Mesenchymal stem cell (in vitro differentiated cells and primary cell): ENCODE results near the gene SFXN5.
"Not testable (repeated sequence)": the region's sequence is repeated elsewhere in the genome, so short reads cannot be mapped to it uniquely, and the experiment has no call there.

Experiments used
- DNase-seq: peaks from one replicate; pipeline ENCODE4 v3.0.0-alpha.2; 2013
- H2AFZ ChIP-seq: one replicate; pipeline ENCODE4 v1.6.1; 2013; ENCODE audit warnings: low read depth, mild to moderate bottlenecking, control low read depth, inconsistent platforms, low read length, moderate library complexity
- H2AK5ac ChIP-seq: 2 replicates; pipeline ENCODE4 v1.6.1; 2013; ENCODE audit warnings: low read length, moderate library complexity, mild to moderate bottlenecking, inconsistent platforms; ENCODE audit not compliant: severe bottlenecking
- H2BK120ac ChIP-seq: one replicate; pipeline ENCODE4 v1.6.1; 2013; ENCODE audit warnings: low read depth, mild to moderate bottlenecking, inconsistent platforms, low read length, moderate library complexity
- H2BK12ac ChIP-seq, 2 experiments: one replicate each; pipeline ENCODE4 v1.6.1; 2013; ENCODE audit warnings: inconsistent platforms in 2 of 2, low read length in 2 of 2, mild to moderate bottlenecking in 2 of 2, moderate library complexity in 2 of 2, control low read depth in 1 of 2
- H2BK15ac ChIP-seq: one replicate; pipeline ENCODE4 v1.6.1; 2013; ENCODE audit warnings: mild to moderate bottlenecking, low read depth, inconsistent platforms; ENCODE audit not compliant: poor library complexity, severe bottlenecking
- H2BK5ac ChIP-seq: 2 replicates; pipeline ENCODE4 v1.6.1; 2013; ENCODE audit warnings: low read depth, mild to moderate bottlenecking, low read length, control low read depth, inconsistent platforms; ENCODE audit not compliant: poor library complexity, severe bottlenecking
- H3K14ac ChIP-seq, 2 experiments: one replicate each; pipeline ENCODE4 v1.6.1; 2013; ENCODE audit warnings: inconsistent platforms in 2 of 2, low read length in 2 of 2, control low read depth in 1 of 2, mild to moderate bottlenecking in 1 of 2, moderate library complexity in 1 of 2
- H3K18ac ChIP-seq, 2 experiments: one replicate each; pipeline ENCODE4 v1.6.1; 2013; ENCODE audit warnings: inconsistent platforms in 2 of 2, low read length in 2 of 2, control low read depth in 1 of 2, low read depth in 1 of 2, mild to moderate bottlenecking in 1 of 2
- H3K23ac ChIP-seq, 2 experiments: one replicate each; pipeline ENCODE4 v1.6.1; 2013; ENCODE audit warnings: inconsistent platforms in 2 of 2, low read length in 2 of 2, mild to moderate bottlenecking in 2 of 2, moderate library complexity in 2 of 2, control low read depth in 1 of 2
- H3K27ac ChIP-seq: 2 replicates; pipeline ENCODE4 v1.5.1; 2013; ENCODE audit warnings: mild to moderate bottlenecking, moderate library complexity, low read length, control low read depth, inconsistent platforms; ENCODE audit not compliant: poor library complexity, severe bottlenecking
- H3K27me3 ChIP-seq, 2 experiments: 2 replicates each; pipeline versions ENCODE4 v1.6.1 to v1.7.0; 2013; ENCODE audit warnings: low read length in 2 of 2, mild to moderate bottlenecking in 2 of 2, moderate library complexity in 2 of 2, control low read depth in 1 of 2, inconsistent platforms in 1 of 2; ENCODE audit not compliant: control insufficient read depth in 1 of 2, insufficient read depth in 1 of 2
- H3K36me3 ChIP-seq, 2 experiments: 2 replicates each; pipeline versions ENCODE4 v1.6.1 to v1.7.0; 2013; ENCODE audit warnings: low read length in 2 of 2, control low read depth in 1 of 2, inconsistent platforms in 1 of 2, low read depth in 1 of 2, mild to moderate bottlenecking in 1 of 2; ENCODE audit not compliant: insufficient read depth in 2 of 2, control insufficient read depth in 1 of 2
- H3K4ac ChIP-seq, 2 experiments: one replicate each; pipeline ENCODE4 v1.6.1; 2013; ENCODE audit warnings: inconsistent platforms in 2 of 2, low read length in 2 of 2, mild to moderate bottlenecking in 2 of 2, moderate library complexity in 2 of 2, control low read depth in 1 of 2, low read depth in 1 of 2
- H3K4me1 ChIP-seq: 2 replicates; pipeline ENCODE4 v1.6.1; 2013; ENCODE audit warnings: low read depth, low read length, control low read depth; ENCODE audit not compliant: control insufficient read depth, insufficient read depth
- H3K4me2 ChIP-seq: 2 replicates; pipeline ENCODE4 v1.6.1; 2013; ENCODE audit warnings: low read length, mild to moderate bottlenecking, inconsistent platforms; ENCODE audit not compliant: poor library complexity, severe bottlenecking
- H3K4me3 ChIP-seq, 2 experiments: 2 replicates each; pipeline versions ENCODE4 v1.5.1 to v1.7.0; 2013; ENCODE audit warnings: low read length in 2 of 2, mild to moderate bottlenecking in 2 of 2, control low read depth in 1 of 2, low read depth in 1 of 2; ENCODE audit not compliant: insufficient read depth in 1 of 2
- H3K79me1 ChIP-seq: replicated peaks from 2 replicates; pipeline ENCODE4 v1.6.1; 2013; ENCODE audit warnings: mild to moderate bottlenecking, control low read depth, low read length, inconsistent platforms; ENCODE audit not compliant: poor library complexity, severe bottlenecking
- H3K9ac ChIP-seq: 2 replicates; pipeline ENCODE4 v1.7.0; 2013; ENCODE audit warnings: mild to moderate bottlenecking, low read length, moderate library complexity
- H3K9me3 ChIP-seq: 2 replicates; pipeline ENCODE4 v1.7.0; 2013; ENCODE audit warnings: mild to moderate bottlenecking, low read length; ENCODE audit not compliant: control insufficient read depth
- H4K8ac ChIP-seq: one replicate; pipeline ENCODE4 v1.6.1; 2013; ENCODE audit warnings: inconsistent platforms, mild to moderate bottlenecking, low read length, moderate library complexity
- H4K91ac ChIP-seq: one replicate; pipeline ENCODE4 v1.6.1; 2013; ENCODE audit warnings: mild to moderate bottlenecking, low read length, inconsistent platforms
- WGBS: methylation state at CpG from one replicate; pipeline ENCODE4 v1.1.7; 2013; ENCODE audit warnings: mixed read lengths; 5-methylcytosine and 5-hydroxymethylcytosine counted together

The SFXN5 gene

DNA sequence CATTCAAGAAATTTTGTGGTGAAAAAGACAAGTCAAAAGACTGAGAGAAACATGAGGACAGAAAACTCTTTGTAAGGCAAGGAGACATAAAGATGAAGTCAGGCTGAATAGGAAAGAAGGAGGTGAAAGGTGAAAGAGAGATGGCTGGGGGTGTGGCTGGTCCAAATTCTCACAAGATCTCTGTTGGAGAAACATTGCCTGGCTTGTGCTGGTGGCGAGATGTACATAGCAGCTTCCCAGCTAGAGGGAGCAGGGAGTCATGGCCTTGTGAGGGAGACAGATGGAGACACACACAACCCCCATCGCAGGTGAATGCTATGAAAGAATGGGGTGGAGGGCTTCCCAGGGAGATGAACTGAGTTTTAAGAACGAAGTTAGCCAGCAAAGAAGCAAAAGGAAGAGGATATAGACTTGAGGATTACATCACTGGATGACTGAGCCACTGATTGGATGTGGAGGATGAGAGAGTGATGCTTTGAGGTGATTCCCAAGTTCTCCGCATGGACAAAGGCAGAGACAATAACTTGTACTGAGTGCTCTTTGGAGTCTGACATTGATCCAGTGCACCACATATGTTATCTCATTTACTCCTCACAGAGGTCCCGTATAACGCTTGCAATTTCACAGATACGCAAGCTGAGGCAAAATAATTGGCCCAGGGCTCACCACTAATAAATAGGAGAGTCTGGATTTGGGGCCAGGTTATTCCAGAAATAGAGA, 157.9 kb downstream of the SFXN5 start:
- Histone ChIP-seq H2AFZ (no peak overlapping the region), H3K27me3 (peaks cover 68 to 92% of the 10 kb centered on the region in 2 experiments), H4K91ac (no peak overlapping the region), H3K18ac (no peak overlapping the region), H3K4me1 (peaks cover 38% of the 10 kb centered on the region), H3K79me1 (no peaks in the 10 kb centered on the region), H3K9ac (no peak overlapping the region), H2BK12ac (no peak overlapping the region), H2BK15ac (no peak overlapping the region), H3K14ac (no peak overlapping the region), H4K8ac (no peak overlapping the region), H3K36me3 (no peaks in the 10 kb centered on the region), H2AK5ac (no peak overlapping the region), H3K4me3 (no peak overlapping the region), H2BK120ac (no peak overlapping the region), H3K27ac (no peak overlapping the region), H3K4ac (no peak overlapping the region), H3K9me3 (no peaks in the 10 kb centered on the region), H3K4me2 (no peak overlapping the region), H3K23ac (no peak overlapping the region), H2BK5ac (no peak overlapping the region)
- 41% methylated on average over 7 of the region's 7 CpGs for WGBS
- DNase-seq = no peak

DNA sequence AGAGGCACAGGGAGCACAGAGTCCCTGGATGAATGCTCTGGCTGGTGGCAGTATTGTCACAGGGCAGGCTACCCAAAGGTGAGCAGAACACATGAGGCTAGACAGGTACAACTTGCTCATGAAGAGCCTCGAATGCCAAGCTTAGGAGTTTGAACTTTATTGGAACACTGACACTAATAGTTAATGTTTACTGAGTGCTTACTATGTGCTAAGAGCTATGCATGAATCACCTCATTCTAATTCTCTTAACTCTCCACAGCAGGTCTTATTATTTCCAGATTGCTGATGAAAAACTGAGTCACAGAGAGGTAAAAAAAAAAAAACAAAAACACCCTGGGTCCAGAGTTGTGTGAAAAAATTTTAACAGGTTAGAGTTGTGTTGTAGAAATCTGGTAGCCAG, 160.3 kb downstream of the SFXN5 start:
- Histone ChIP-seq H3K27ac (no peak overlapping the region), H2BK120ac (no peak overlapping the region), H3K27me3 (peaks cover 62 to 92% of the 10 kb centered on the region in 2 experiments), H3K18ac (no peak overlapping the region), H2AK5ac (no peak overlapping the region), H3K4ac (no peak overlapping the region), H3K4me2 (no peak overlapping the region), H3K23ac (no peak overlapping the region), H3K79me1 (no peaks in the 10 kb centered on the region), H4K8ac (no peak overlapping the region), H3K9ac (no peak overlapping the region), H3K9me3 (peaks cover 3% of the 10 kb centered on the region), H3K4me1 (peaks cover 15% of the 10 kb centered on the region), H4K91ac (no peak overlapping the region), H2BK5ac (no peak overlapping the region), H3K4me3 (no peak overlapping the region), H2BK12ac (no peak overlapping the region), H2AFZ (no peak overlapping the region), H2BK15ac (no peak overlapping the region), H3K36me3 (no peaks in the 10 kb centered on the region), H3K14ac (no peak overlapping the region)
- DNase-seq = no peak
- no CpG with 5 or more reads among the region's 1 CpG for WGBS

GRCh38 chr2:72908741-72909140, 162.8 kb downstream of the SFXN5 start:
- H2BK12ac ChIP-seq = no peak overlapping the region
- H3K27ac ChIP-seq = no peak overlapping the region
- H2AFZ ChIP-seq = no peak overlapping the region
- peaks cover 7% of the 10 kb centered on the region for H3K9me3 ChIP-seq
- WGBS = no CpG with 5 or more reads among the region's 3 CpGs
- H3K23ac ChIP-seq = no peak overlapping the region
- H3K36me3 ChIP-seq = no peaks in the 10 kb centered on the region
- H3K14ac ChIP-seq = no peak overlapping the region
- H3K4me2 ChIP-seq = no peak overlapping the region
- no peak overlapping the region for H2BK120ac ChIP-seq
- H3K4me1 ChIP-seq = peaks cover 5% of the 10 kb centered on the region
- H3K9ac ChIP-seq = no peak overlapping the region
- H4K8ac ChIP-seq = no peak overlapping the region
- no peak overlapping the region for H3K4me3 ChIP-seq
- no peaks in the 10 kb centered on the region for H3K79me1 ChIP-seq
- no peak overlapping the region for H4K91ac ChIP-seq
- H3K18ac ChIP-seq = no peak overlapping the region
- H3K4ac ChIP-seq = no peak overlapping the region
- peaks cover 42 to 89% of the 10 kb centered on the region in 2 experiments for H3K27me3 ChIP-seq
- H2BK5ac ChIP-seq = no peak overlapping the region
- no peak for DNase-seq
- no peak overlapping the region for H2AK5ac ChIP-seq
- H2BK15ac ChIP-seq = no peak overlapping the region

GRCh38 chr2:72907369-72907768, 164.1 kb downstream of the SFXN5 start:
- not testable (repeated sequence) for H2AK5ac ChIP-seq, H3K79me1 ChIP-seq

More at GRCh38 chr2:72907369-72907768, 164.1 kb downstream of the SFXN5 start:
- not testable (repeated sequence) for H3K9me3 ChIP-seq, H3K4me2 ChIP-seq, H4K8ac ChIP-seq, H2BK120ac ChIP-seq, H3K27ac ChIP-seq, H3K9ac ChIP-seq, H3K18ac ChIP-seq, H3K23ac ChIP-seq, H2AFZ ChIP-seq, H2BK12ac ChIP-seq, H2BK15ac ChIP-seq, H3K36me3 ChIP-seq, H3K14ac ChIP-seq, H2BK5ac ChIP-seq, H4K91ac ChIP-seq, H3K4ac ChIP-seq, H3K4me1 ChIP-seq, DNase-seq, H3K4me3 ChIP-seq
- peaks cover 44 to 89% of the 10 kb centered on the region in 2 experiments for H3K27me3 ChIP-seq
- 93% methylated on average over 12 of the region's 13 CpGs for WGBS
